K562 (cell line): Measurements from ENCODE around the gene VWA7. TPM values are rescaled to one million over a fixed set of nuclear protein-coding genes. Genes with fewer than 3 reads are reported as not detected.

Experiments used
- ESRRB ChIP-seq: fragments of 250-450 bp; sonication (Bioruptor Pico); IDR thresholded peaks from 2 replicates; pipeline ENCODE4 v1.5.0; 2020; ENCODE audit warnings: mild to moderate bottlenecking, moderate library complexity, borderline replicate concordance
- FOXK2 ChIP-seq, 2 experiments: fragments of 450-650 bp; IDR thresholded peaks in 1 of 2; conservative IDR thresholded peaks in 1 of 2; 2 replicates each; pipeline ENCODE4 v1.6.1; 2016; ENCODE audit warnings: low read depth in 2 of 2, mild to moderate bottlenecking in 1 of 2
- GABPB2 ChIP-seq: fragments of 250-450 bp; sonication (Bioruptor Pico); conservative IDR thresholded peaks from 2 replicates; pipeline ENCODE4 v1.5.1; 2021; ENCODE audit warnings: mild to moderate bottlenecking
- LCOR ChIP-seq: sonication (generic); formaldehyde crosslinking; IDR thresholded peaks from 2 replicates; pipeline ENCODE4 v1.8.0; 2022; ENCODE audit warnings: mild to moderate bottlenecking, missing genetic modification reagents
- MYNN ChIP-seq, 2 experiments: sonication (generic); formaldehyde crosslinking in 1 of 2; IDR thresholded peaks; 2 replicates each; pipeline versions ENCODE4 v1.5.0 to v1.6.1; 2016 to 2020; ENCODE audit warnings: antibody characterized with exemption in 1 of 2, missing genetic modification reagents in 1 of 2
- PHF20 ChIP-seq: fragments of 450-650 bp; IDR thresholded peaks from 2 replicates; pipeline ENCODE4 v1.6.1; 2018; ENCODE audit not compliant: partially characterized antibody
- POLR2G ChIP-seq: fragments of 200-400 bp; formaldehyde crosslinking; IDR thresholded peaks from 2 replicates; pipeline ENCODE4 v1.6.1; 2017; ENCODE audit warnings: low read depth, mild to moderate bottlenecking, antibody characterized with exemption, low read length, moderate library complexity
- RAD21 ChIP-seq, 2 experiments: fragments of 250-450 bp in 1 of 2; fragments of 450-650 bp in 1 of 2; sonication (Bioruptor Pico) in 1 of 2; formaldehyde crosslinking in 1 of 2; IDR thresholded peaks in 1 of 2; conservative IDR thresholded peaks in 1 of 2; 2 replicates each; pipeline versions ENCODE4 v1.4.0 to v1.8.0; 2020 to 2022; ENCODE audit warnings: mild to moderate bottlenecking in 2 of 2, moderate library complexity in 1 of 2
- RB1 ChIP-seq: fragments of 450-650 bp; IDR thresholded peaks from 2 replicates; pipeline ENCODE4 v1.6.1; 2017; ENCODE audit warnings: low read depth, mild to moderate bottlenecking
- RNF2 ChIP-seq: sonication (generic); IDR thresholded peaks from 2 replicates; pipeline ENCODE4 v1.6.1; 2016
- SIN3B ChIP-seq: fragments of 450-650 bp; IDR thresholded peaks from 2 replicates; pipeline ENCODE4 v1.6.1; 2017; ENCODE audit warnings: low read depth, mild to moderate bottlenecking, moderate library complexity
- SNRNP70 ChIP-seq: fragments of 200-400 bp; formaldehyde crosslinking; optimal IDR thresholded peaks from 2 replicates; pipeline ENCODE3; 2017; ENCODE audit warnings: low read depth, low read length
- SREBF2 ChIP-seq: sonication (generic); formaldehyde crosslinking; IDR thresholded peaks from 2 replicates; pipeline ENCODE4 v1.4.0; 2020; ENCODE audit warnings: mild to moderate bottlenecking, missing genetic modification reagents
- TAF15 ChIP-seq: fragments of 200-400 bp; formaldehyde crosslinking; IDR thresholded peaks from 2 replicates; pipeline ENCODE4 v1.6.1; 2017; ENCODE audit warnings: mild to moderate bottlenecking, low read depth, low read length, moderate library complexity
- TGIF2 ChIP-seq: sonication (generic); formaldehyde crosslinking; IDR thresholded peaks from 2 replicates; pipeline ENCODE4 v1.8.1; 2022; ENCODE audit warnings: mild to moderate bottlenecking, missing genetic modification reagents, moderate library complexity
- U2AF2 ChIP-seq: fragments of 200-400 bp; formaldehyde crosslinking; optimal IDR thresholded peaks from 2 replicates; pipeline ENCODE3; 2017; ENCODE audit warnings: low read depth, mild to moderate bottlenecking, low read length
- ZNF785 ChIP-seq: fragments of 250-450 bp; sonication (Bioruptor Pico); IDR thresholded peaks from 2 replicates; pipeline ENCODE4 v1.4.0; 2020; ENCODE audit warnings: mild to moderate bottlenecking
- polyA plus RNA-seq, 8 experiments: library from polyadenylated mRNA; depleted of rRNA in 4 of 8; stranded (reverse) in 5 of 8; unstranded in 3 of 8; fragments of >200 nt; fragmentation: Nextera tagmentation in 2 of 8; fragmentation: Illumina TruSeq in 1 of 8; extraction: Ambion mirVana in 2 of 8; extraction: Trizol in 1 of 8; gene quantifications; 2 replicates each; pipeline versions ENCODE4 v1.2.1 to v1.2.3, GENCODE V29; 2011 to 2014; ENCODE audit warnings: inconsistent platforms in 1 of 8, missing spikeins in 1 of 8
- total RNA-seq, 7 experiments: library from RNA; depleted of rRNA in 6 of 7; stranded (reverse); fragments of >200 nt in 6 of 7; fragmentation: Illumina TruSeq in 2 of 7; extraction: Trizol in 2 of 7; gene quantifications; 2 replicates each; pipeline versions ENCODE4 v1.2.1 to v1.2.3, GENCODE V29; 2011 to 2021; ENCODE audit warnings: low replicate concordance in 1 of 7
- TF ChIP-seq, protein P1 (sequence below): sonication (generic); formaldehyde crosslinking; IDR thresholded peaks from 2 replicates; pipeline ENCODE4 v1.8.1; 2023; ENCODE audit warnings: mild to moderate bottlenecking, missing genetic modification reagents, moderate library complexity
- TF ChIP-seq, protein P2 (sequence below): fragments of 450-650 bp; conservative IDR thresholded peaks from 2 replicates; pipeline ENCODE4 v1.6.1; 2016; ENCODE audit warnings: missing genetic modification characterization, low read depth, mild to moderate bottlenecking, control low read depth, missing compliant biosample characterization
- TF ChIP-seq, protein P3 (sequence below): sonication (generic); formaldehyde crosslinking; IDR thresholded peaks from 2 replicates; pipeline ENCODE4 v1.8.0; 2022; ENCODE audit warnings: mild to moderate bottlenecking, low read depth, missing genetic modification reagents
- TF ChIP-seq, protein P4 (sequence below), 2 experiments: fragments of 200-800 bp in 1 of 2; sonication (Bioruptor generic) in 1 of 2; sonication (generic) in 1 of 2; formaldehyde crosslinking in 1 of 2; IDR thresholded peaks in 1 of 2; conservative IDR thresholded peaks in 1 of 2; 2 replicates each; pipeline versions ENCODE4 v1.5.0 to v1.6.1; 2016 to 2020; ENCODE audit warnings: missing compliant biosample characterization in 1 of 2, missing genetic modification characterization in 1 of 2, missing genetic modification reagents in 1 of 2
- TF ChIP-seq, protein P5 (sequence below): fragments of 250-450 bp; sonication (Bioruptor Pico); IDR thresholded peaks from 2 replicates; pipeline ENCODE4 v1.5.0; 2021

VWA7 gene
- total and polyA plus RNA-seq, 9 of the 15 experiments (the other 6 are each of a cell fraction or from before 2014, with no cell fraction given), result 0.18 to 2.9 (median 0.95) TPM

DNA sequence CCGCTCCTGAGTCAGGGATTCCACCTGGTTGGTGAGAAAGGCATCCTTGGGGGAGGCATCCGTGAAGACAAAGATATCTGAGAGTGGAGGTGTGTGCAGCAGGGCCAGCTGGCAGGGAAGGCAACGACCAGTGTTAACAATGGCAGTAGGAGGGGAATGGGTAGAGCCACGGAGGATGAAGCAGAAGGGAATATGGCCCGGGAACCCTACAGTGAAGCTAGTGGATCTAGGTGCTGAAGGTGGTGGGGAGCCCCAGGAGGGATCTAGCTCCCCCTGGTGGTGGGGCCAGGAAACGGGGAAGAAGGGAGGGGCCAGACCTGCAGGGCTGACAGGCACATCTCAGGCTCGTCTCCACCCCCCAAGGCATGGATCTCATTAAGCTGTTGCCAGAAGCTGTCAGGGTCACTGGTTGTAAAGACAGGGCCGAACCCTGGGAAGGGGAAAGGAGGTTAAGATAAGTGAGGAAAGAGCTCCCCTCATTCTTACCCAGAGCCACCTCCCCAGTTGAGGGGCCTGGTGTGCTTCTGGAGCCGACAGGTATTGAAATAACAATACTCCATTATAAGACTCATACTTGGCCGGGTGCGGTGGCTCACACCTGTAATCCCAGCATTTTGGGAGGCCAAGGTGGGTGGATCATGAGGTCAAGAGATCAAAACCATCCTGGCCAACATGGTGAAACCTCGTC lies 7.3 kb downstream of the VWA7 start (continued):
- peak; percentile 83 for TF ChIP-seq MYNN (IDR thresholded peaks at IDR 0.05)
- no peak for TF ChIP-seq MYNN (CRISPR knock-in tag; IDR thresholded peaks at IDR 0.05)
- TF ChIP-seq GABPB2, result no peak
- no peak for TF ChIP-seq SREBF2 (CRISPR knock-in tag)
- no peak for TF ChIP-seq ZNF785 (CRISPR knock-in tag)
- TF ChIP-seq, protein P1, sequence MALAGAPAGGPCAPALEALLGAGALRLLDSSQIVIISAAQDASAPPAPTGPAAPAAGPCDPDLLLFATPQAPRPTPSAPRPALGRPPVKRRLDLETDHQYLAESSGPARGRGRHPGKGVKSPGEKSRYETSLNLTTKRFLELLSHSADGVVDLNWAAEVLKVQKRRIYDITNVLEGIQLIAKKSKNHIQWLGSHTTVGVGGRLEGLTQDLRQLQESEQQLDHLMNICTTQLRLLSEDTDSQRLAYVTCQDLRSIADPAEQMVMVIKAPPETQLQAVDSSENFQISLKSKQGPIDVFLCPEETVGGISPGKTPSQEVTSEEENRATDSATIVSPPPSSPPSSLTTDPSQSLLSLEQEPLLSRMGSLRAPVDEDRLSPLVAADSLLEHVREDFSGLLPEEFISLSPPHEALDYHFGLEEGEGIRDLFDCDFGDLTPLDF (CRISPR knock-in tag), result peak; percentile 42; the same call in 1 of the 2 replicates
- TF ChIP-seq PHF20, result peak; percentile 14
- TF ChIP-seq POLR2G, result no peak
- no peak for TF ChIP-seq ESRRB (CRISPR knock-in tag)
- TF ChIP-seq FOXK2 (conservative IDR thresholded peaks at IDR 0.05 in 1 of 2, IDR thresholded peaks at IDR 0.05 in 1 of 2; ENCODE audit: low read depth in 2 of 2), result peak; percentile 37 to 40; a peak in 1 of 4 replicates
- peak; percentile 99 to 100 for TF ChIP-seq RAD21 (CRISPR knock-in tag; conservative IDR thresholded peaks at IDR 0.05 in 1 of 2, IDR thresholded peaks at IDR 0.05 in 1 of 2)
- TF ChIP-seq LCOR (CRISPR knock-in tag), result 0 out of 2 replicates have a peak, but pooled peaks have one; percentile 10
- TF ChIP-seq, protein P2, sequence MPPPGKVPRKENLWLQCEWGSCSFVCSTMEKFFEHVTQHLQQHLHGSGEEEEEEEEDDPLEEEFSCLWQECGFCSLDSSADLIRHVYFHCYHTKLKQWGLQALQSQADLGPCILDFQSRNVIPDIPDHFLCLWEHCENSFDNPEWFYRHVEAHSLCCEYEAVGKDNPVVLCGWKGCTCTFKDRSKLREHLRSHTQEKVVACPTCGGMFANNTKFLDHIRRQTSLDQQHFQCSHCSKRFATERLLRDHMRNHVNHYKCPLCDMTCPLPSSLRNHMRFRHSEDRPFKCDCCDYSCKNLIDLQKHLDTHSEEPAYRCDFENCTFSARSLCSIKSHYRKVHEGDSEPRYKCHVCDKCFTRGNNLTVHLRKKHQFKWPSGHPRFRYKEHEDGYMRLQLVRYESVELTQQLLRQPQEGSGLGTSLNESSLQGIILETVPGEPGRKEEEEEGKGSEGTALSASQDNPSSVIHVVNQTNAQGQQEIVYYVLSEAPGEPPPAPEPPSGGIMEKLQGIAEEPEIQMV (tag), result peak; percentile 73; the same call in 1 of the 2 replicates
- TF ChIP-seq, protein P3, sequence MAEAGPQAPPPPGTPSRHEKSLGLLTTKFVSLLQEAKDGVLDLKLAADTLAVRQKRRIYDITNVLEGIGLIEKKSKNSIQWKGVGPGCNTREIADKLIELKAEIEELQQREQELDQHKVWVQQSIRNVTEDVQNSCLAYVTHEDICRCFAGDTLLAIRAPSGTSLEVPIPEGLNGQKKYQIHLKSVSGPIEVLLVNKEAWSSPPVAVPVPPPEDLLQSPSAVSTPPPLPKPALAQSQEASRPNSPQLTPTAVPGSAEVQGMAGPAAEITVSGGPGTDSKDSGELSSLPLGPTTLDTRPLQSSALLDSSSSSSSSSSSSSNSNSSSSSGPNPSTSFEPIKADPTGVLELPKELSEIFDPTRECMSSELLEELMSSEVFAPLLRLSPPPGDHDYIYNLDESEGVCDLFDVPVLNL (CRISPR knock-in tag), result no peak
- no peak for TF ChIP-seq RNF2
- TF ChIP-seq SNRNP70, result no peak
- TF ChIP-seq, protein P4, sequence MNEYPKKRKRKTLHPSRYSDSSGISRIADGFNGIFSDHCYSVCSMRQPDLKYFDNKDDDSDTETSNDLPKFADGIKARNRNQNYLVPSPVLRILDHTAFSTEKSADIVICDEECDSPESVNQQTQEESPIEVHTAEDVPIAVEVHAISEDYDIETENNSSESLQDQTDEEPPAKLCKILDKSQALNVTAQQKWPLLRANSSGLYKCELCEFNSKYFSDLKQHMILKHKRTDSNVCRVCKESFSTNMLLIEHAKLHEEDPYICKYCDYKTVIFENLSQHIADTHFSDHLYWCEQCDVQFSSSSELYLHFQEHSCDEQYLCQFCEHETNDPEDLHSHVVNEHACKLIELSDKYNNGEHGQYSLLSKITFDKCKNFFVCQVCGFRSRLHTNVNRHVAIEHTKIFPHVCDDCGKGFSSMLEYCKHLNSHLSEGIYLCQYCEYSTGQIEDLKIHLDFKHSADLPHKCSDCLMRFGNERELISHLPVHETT (CRISPR knock-in tag; conservative IDR thresholded peaks at IDR 0.05 in 1 of 2, IDR thresholded peaks at IDR 0.05 in 1 of 2), result no peak
- TF ChIP-seq, protein P5, sequence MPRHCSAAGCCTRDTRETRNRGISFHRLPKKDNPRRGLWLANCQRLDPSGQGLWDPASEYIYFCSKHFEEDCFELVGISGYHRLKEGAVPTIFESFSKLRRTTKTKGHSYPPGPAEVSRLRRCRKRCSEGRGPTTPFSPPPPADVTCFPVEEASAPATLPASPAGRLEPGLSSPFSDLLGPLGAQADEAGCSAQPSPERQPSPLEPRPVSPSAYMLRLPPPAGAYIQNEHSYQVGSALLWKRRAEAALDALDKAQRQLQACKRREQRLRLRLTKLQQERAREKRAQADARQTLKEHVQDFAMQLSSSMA (CRISPR knock-in tag), result no peak
- TF ChIP-seq TAF15, result no peak
- TF ChIP-seq TGIF2, result no peak
- no peak for TF ChIP-seq U2AF2
- no peak for TF ChIP-seq SIN3B
- TF ChIP-seq RB1, result peak; percentile 98
